Lower leg skin (tissue), 4 donors: Measurements from ENCODE around the gene STARD9. TPM values are rescaled to one million over a fixed set of nuclear protein-coding genes. Genes with fewer than 3 reads are reported as not detected.

Experiments used
- DNase-seq, 2 donors: peaks; one replicate each; pipeline ENCODE4 v3.0.0-alpha.2; 2019; ENCODE audit warnings: low spot score in 2 of 2
- H3K4me3 ChIP-seq: fragments of 200-600 bp; sonication (generic); 2 replicates; pipeline ENCODE4 v1.5.1; 2017; ENCODE audit warnings: mild to moderate bottlenecking, low read depth; ENCODE audit not compliant: poor library complexity, severe bottlenecking
- CTCF ChIP-seq, 3 donors: fragments of 450-650 bp; IDR thresholded peaks; one replicate each; pipeline ENCODE4 v1.5.1; 2016; ENCODE audit warnings: antibody characterized with exemption in 3 of 3, mild to moderate bottlenecking in 3 of 3, moderate library complexity in 2 of 3
- POLR2A ChIP-seq, 2 donors: fragments of 450-650 bp; IDR thresholded peaks; one replicate each; pipeline ENCODE4 v1.6.1; 2016 to 2017; ENCODE audit warnings: antibody characterized with exemption in 2 of 2, mild to moderate bottlenecking in 1 of 2, moderate library complexity in 1 of 2
- WGBS, 2 donors: methylation state at CpG; one replicate each; pipeline ENCODE4 v1.1.5; 2018; 5-methylcytosine and 5-hydroxymethylcytosine counted together
- intact Hi-C: fragments of 100-400 bp; cut with DNase I; formaldehyde crosslinking; loops from one replicate; pipeline ENCODE4 v1.15.0; 2023; ENCODE audit warnings: low total_unique reads
- total RNA-seq, 4 donors: library from RNA; depleted of rRNA; stranded (reverse); fragments of >200 nt; gene quantifications; one replicate each; pipeline ENCODE4 v1.1.0, GENCODE V29; 2016

STARD9 gene
- total RNA-seq, 4 donors from 2014 or later, result 3.0 to 7.6 (median 6.7) TPM

GRCh38 chr15:42707873-42708544, 132.6 kb downstream of the STARD9 start:
- TF ChIP-seq CTCF (IDR thresholded peaks at IDR 0.05), result no peak
- TF ChIP-seq POLR2A (IDR thresholded peaks at IDR 0.05), result no peak
- intact Hi-C loops, result loop anchor here (10.0 kb wide), 1 partner anchor 217 kb away; the partner anchor contains the start of gene TTBK2
- H3K4me3 ChIP-seq, result no peak overlapping the region
- 68 to 82% methylated on average over 3 of the region's 3 CpGs for WGBS, 2 donors
- DNase-seq, result peak in 1 of 2 donors; percentile 67

- TF ChIP-seq POLR2A (IDR thresholded peaks at IDR 0.05), result no peak
- TF ChIP-seq CTCF (IDR thresholded peaks at IDR 0.05), result no peak
- H3K4me3 ChIP-seq, result no peak overlapping the region
- intact Hi-C loops, result no loop called here
- whole genome bisulfite sequencing, 2 donors, result 90 to 93% methylated on average over 2 of the region's 2 CpGs
- peak in 1 of 2 donors; percentile 7 for DNase-seq
These were observed 135.3 kb downstream of the STARD9 start for GRCh38 chr15:42710662-42711061.

GRCh38 chr15:42711746-42712145, 136.3 kb downstream of the STARD9 start:
- TF ChIP-seq POLR2A (IDR thresholded peaks at IDR 0.05), result no peak
- no peak for TF ChIP-seq CTCF (IDR thresholded peaks at IDR 0.05)
- no peak for DNase-seq
- intact Hi-C loops, result no loop called here
- 92 to 98% methylated on average over 3 of the region's 3 CpGs for WGBS, 2 donors
- no peak overlapping the region for H3K4me3 ChIP-seq

- peak in 1 of 2 donors; percentile 20 for DNase-seq
- 91 to 92% methylated on average over 4 of the region's 4 CpGs for WGBS, 2 donors
- no peak overlapping the region for H3K4me3 ChIP-seq
- TF ChIP-seq POLR2A (IDR thresholded peaks at IDR 0.05), result no peak
- no peak for TF ChIP-seq CTCF (IDR thresholded peaks at IDR 0.05)
- intact Hi-C loops, result no loop called here
These were observed 137.2 kb downstream of the STARD9 start for GRCh38 chr15:42712584-42712983.

GRCh38 chr15:42716125-42716524, 140.7 kb downstream of the STARD9 start:
- intact Hi-C loops, result no loop called here
- TF ChIP-seq CTCF (IDR thresholded peaks at IDR 0.05), result no peak
- no peak for TF ChIP-seq POLR2A (IDR thresholded peaks at IDR 0.05)
- DNase-seq, result peak in 1 of 2 donors; percentile 67
- WGBS, 2 donors, result 92 to 97% methylated on average over 5 of the region's 5 CpGs
- no peak overlapping the region for H3K4me3 ChIP-seq

GRCh38 chr15:42716626-42717025, 141.2 kb downstream of the STARD9 start:
- DNase-seq, result no peak

More at GRCh38 chr15:42716626-42717025, 141.2 kb downstream of the STARD9 start:
- no peak overlapping the region for H3K4me3 ChIP-seq
- 94 to 97% methylated on average over 2 of the region's 2 CpGs for WGBS, 2 donors
- no peak for TF ChIP-seq CTCF (IDR thresholded peaks at IDR 0.05)
- TF ChIP-seq POLR2A (IDR thresholded peaks at IDR 0.05), result no peak
- intact Hi-C loops, result no loop called here
